Psoas muscle (tissue), 8 donors: Measurements from ENCODE around the gene LSMEM2. TPM values are rescaled to one million over a fixed set of nuclear protein-coding genes. Genes with fewer than 3 reads are reported as not detected.

ENCODE experiments used
- ATAC-seq, 4 donors: fragments of 200-7000 bp; cut with Tn5 transposase; one replicate each; pipeline ENCODE4 v1.9.1; 2020; ENCODE audit warnings: moderate library complexity in 3 of 4, mild to moderate bottlenecking in 2 of 4
- DNase-seq, 2 donors: peaks; one replicate each; pipeline ENCODE4 v3.0.0-alpha.2; 2020
- H3K27ac ChIP-seq: fragments of 200-600 bp; one replicate; pipeline ENCODE4 v1.8.0; 2022
- H3K27me3 ChIP-seq, 3 donors: fragments of 200-600 bp in 1 of 3; one replicate each; pipeline versions ENCODE4 v1.6.1 to v1.8.0; 2013 to 2022; ENCODE audit warnings: low read length in 2 of 3, mild to moderate bottlenecking in 2 of 3, moderate library complexity in 1 of 3; ENCODE audit not compliant: insufficient read depth in 3 of 3
- H3K36me3 ChIP-seq, 2 donors: fragments of 200-600 bp in 1 of 2; one replicate each; pipeline versions ENCODE4 v1.6.1 to v1.8.0; 2013 to 2022; ENCODE audit warnings: low read depth in 1 of 2, mild to moderate bottlenecking in 1 of 2, moderate library complexity in 1 of 2; ENCODE audit not compliant: insufficient read depth in 1 of 2
- H3K4me1 ChIP-seq: fragments of 200-600 bp; one replicate; pipeline ENCODE4 v1.8.0; 2022
- H3K4me3 ChIP-seq: fragments of 200-600 bp; one replicate; pipeline ENCODE4 v1.8.0; 2022; ENCODE audit warnings: mild to moderate bottlenecking
- H3K9me3 ChIP-seq: fragments of 200-600 bp; one replicate; pipeline ENCODE4 v1.8.0; 2022
- WGBS, 3 donors: extraction: QIAGEN DNeasy Blood & Tissue Kit; methylation state at CpG; one replicate each; pipeline versions ENCODE4 v1.1.6 to v1.1.7; 2013; 5-methylcytosine and 5-hydroxymethylcytosine counted together
- intact Hi-C, 2 donors: fragments of 100-400 bp; cut with DNase I; formaldehyde crosslinking; loops; one replicate each; pipeline versions ENCODE4 v1.11.0 to v1.14.2; 2022
- polyA plus RNA-seq, 3 donors: library from polyadenylated mRNA; stranded (reverse); fragments of 200-250 nt; gene quantifications; one replicate each; pipeline ENCODE4 v1.2.3, GENCODE V29; 2013
- total RNA-seq, 4 donors: library from RNA; stranded (reverse); fragmentation: NEBNext Ultra II Directional in 2 of 4; extraction: Animal tissue kit (Norgen Biotek cat#: 25700) in 2 of 4; gene quantifications; one replicate each; pipeline versions ENCODE4 v1.2.1 to v1.2.4, GENCODE V29; 2021 to 2023
- TF ChIP-seq, protein P1 (sequence below): fragments of 200-600 bp; IDR thresholded peaks from one replicate; pipeline ENCODE4 v1.8.0; 2022; ENCODE audit warnings: antibody characterized with exemption
- donor health status: healthy with polysubstance abuse.
- donor health status: DM: no; HTN: no; CAD: no; lungs with moderate emphysema.
- donor health status: Bipolar disorder and iron deficiency.
- donor health status: healthy.
- donor health status: DM: yes; HTN: yes; CAD: no.
- donor health status: DM: no; HTN: no; CAD: no.
- donor health status: DM: no; HTN: no; CAD: no.
- donor health status: DM: yes; HTN: yes; CAD: no.

Gene LSMEM2
- total and polyA plus RNA-seq, 7 donors: 0.61 to 13.1 (median 1.1) TPM

DNA sequence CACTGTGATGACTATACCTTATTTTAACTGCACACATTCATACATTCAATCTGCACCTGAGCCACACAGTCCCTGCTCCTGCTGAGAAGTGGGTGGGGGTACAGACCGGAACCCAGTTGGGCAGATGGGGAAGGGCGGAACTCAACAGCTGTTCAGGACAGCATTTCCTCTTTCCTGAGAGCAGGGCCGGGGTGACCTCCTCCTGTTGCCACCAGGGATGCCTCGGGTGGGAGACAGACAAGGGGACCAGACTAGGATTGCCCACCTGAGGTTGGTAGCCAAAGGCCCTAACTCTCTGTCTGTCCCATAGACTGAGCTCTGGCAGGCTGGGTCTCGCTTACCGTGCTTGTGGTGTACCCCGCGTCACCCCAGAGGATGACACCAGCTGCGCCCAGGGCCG, 39.7 kb downstream of the LSMEM2 start:
- ATAC-seq: no peak
- Histone ChIP-seq H3K4me3 (peak overlapping the region; percentile 90), H3K27me3 (no peaks in the 10 kb centered on the region), H3K4me1 (peaks cover 55% of the 10 kb centered on the region), H3K9me3 (no peaks in the 10 kb centered on the region), H3K27ac (no peak overlapping the region), H3K36me3 (peaks cover 0 to 42% of the 10 kb centered on the region in 2 donors)
- 68 to 74% (median 74%) methylated on average over 10 of the region's 10 CpGs for WGBS, 3 donors
- TF ChIP-seq, protein P1, sequence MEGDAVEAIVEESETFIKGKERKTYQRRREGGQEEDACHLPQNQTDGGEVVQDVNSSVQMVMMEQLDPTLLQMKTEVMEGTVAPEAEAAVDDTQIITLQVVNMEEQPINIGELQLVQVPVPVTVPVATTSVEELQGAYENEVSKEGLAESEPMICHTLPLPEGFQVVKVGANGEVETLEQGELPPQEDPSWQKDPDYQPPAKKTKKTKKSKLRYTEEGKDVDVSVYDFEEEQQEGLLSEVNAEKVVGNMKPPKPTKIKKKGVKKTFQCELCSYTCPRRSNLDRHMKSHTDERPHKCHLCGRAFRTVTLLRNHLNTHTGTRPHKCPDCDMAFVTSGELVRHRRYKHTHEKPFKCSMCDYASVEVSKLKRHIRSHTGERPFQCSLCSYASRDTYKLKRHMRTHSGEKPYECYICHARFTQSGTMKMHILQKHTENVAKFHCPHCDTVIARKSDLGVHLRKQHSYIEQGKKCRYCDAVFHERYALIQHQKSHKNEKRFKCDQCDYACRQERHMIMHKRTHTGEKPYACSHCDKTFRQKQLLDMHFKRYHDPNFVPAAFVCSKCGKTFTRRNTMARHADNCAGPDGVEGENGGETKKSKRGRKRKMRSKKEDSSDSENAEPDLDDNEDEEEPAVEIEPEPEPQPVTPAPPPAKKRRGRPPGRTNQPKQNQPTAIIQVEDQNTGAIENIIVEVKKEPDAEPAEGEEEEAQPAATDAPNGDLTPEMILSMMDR: no peak
- intact Hi-C loops: no loop called here
- DNase-seq: peak in 1 of 2 donors; percentile 15

- peak in 1 of 2 donors; percentile 10 for DNase-seq
- WGBS, 3 donors: 68 to 83% (median 75%) methylated on average over 16 of the region's 16 CpGs
- ATAC-seq: no peak
- TF ChIP-seq, protein P1: no peak
- Histone ChIP-seq H3K27me3 (no peaks in the 10 kb centered on the region), H3K27ac (no peak overlapping the region), H3K4me3 (peak overlapping the region; percentile 90), H3K4me1 (peaks cover 55% of the 10 kb centered on the region), H3K36me3 (peaks cover 0 to 42% of the 10 kb centered on the region in 2 donors), H3K9me3 (no peaks in the 10 kb centered on the region)
- intact Hi-C loops: no loop called here
These were observed 40.5 kb downstream of the LSMEM2 start for GRCh38 chr3:50319181-50319893.

- ATAC-seq (no peak), DNase-seq (peak in 1 of 2 donors; percentile 13)
- TF ChIP-seq, protein P1: no peak
- intact Hi-C loops: no loop called here
- Histone ChIP-seq H3K4me3 (peak overlapping the region; percentile 90), H3K27me3 (no peaks in the 10 kb centered on the region), H3K4me1 (peaks cover 54% of the 10 kb centered on the region), H3K36me3 (peaks cover 0 to 47% of the 10 kb centered on the region in 2 donors), H3K9me3 (no peaks in the 10 kb centered on the region), H3K27ac (peak overlapping the region; percentile 93)
- 69 to 72% (median 70%) methylated on average over 29 of the region's 29 CpGs for WGBS, 3 donors
These were observed 41.2 kb downstream of the LSMEM2 start for GRCh38 chr3:50319894-50320625.

GRCh38 chr3:50320853-50321335, 42.0 kb downstream of the LSMEM2 start:
- TF ChIP-seq, protein P1: no peak
- H3K9me3 ChIP-seq: no peaks in the 10 kb centered on the region
- H3K36me3 ChIP-seq: peaks cover 0 to 53% of the 10 kb centered on the region in 2 donors
- ATAC-seq (peak; percentile 75 to 83 (median 80)), DNase-seq (peak; percentile 81 to 90)
- whole genome bisulfite sequencing, 3 donors: 0 to 1% (median 0%) methylated on average over 20 to 45 of the region's 45 CpGs
- H3K4me1 ChIP-seq: peaks cover 54% of the 10 kb centered on the region
- peak overlapping the region; percentile 93 for H3K27ac ChIP-seq
- no peaks in the 10 kb centered on the region for H3K27me3 ChIP-seq
- intact Hi-C loops: no loop called here
- H3K4me3 ChIP-seq: peak overlapping the region; percentile 90
